ENCODE results near the gene SPG7.

GRCh38 chr16:89495121-89495520, 13.1 kb upstream of the SPG7 start:
- no peak for TF ChIP-seq ZNF274 (IDR thresholded peaks at IDR 0.05; ENCODE audit: low read depth, low read length)
- TF ChIP-seq YY1 (IDR thresholded peaks at IDR 0.05; ENCODE audit: insufficient read depth, insufficient read length): no peak

All from NT2/D1 (cell line).